B cell (primary cell): Measurements from ENCODE around the gene DENND1A. TPM values are rescaled to one million over a fixed set of nuclear protein-coding genes. Genes with fewer than 3 reads are reported as not detected.

Experiments
- ATAC-seq: fragments of 200-7000 bp; cut with Tn5 transposase; one replicate; pipeline ENCODE4 v1.10.0; 2021; ENCODE audit warnings: low read depth, mild to moderate bottlenecking, moderate number of reproducible peaks, moderate library complexity
- CTCF ChIA-PET: fragments of 350-600 bp; sonication (Branson Sonifier 250); formaldehyde crosslinking; loops from one replicate; lab custom pipeline; 2021; ENCODE audit warnings: antibody characterized with exemption, inconsistent platforms; lab: Charles Lee
- POLR2A ChIA-PET: fragments of 350-600 bp; sonication (Branson Sonifier 250); formaldehyde crosslinking; loops from one replicate; lab custom pipeline; 2021; ENCODE audit warnings: antibody characterized with exemption; lab: Charles Lee
- DNase-seq: peaks from one replicate; pipeline ENCODE4 v3.0.0; 2013
- H2AFZ ChIP-seq: 2 replicates; pipeline ENCODE4 v1.6.1; 2012; ENCODE audit warnings: mild to moderate bottlenecking, low read depth, low read length; ENCODE audit not compliant: insufficient read depth, poor library complexity, severe bottlenecking
- H3K27ac ChIP-seq, 2 donors: 1 replicate in 1 of 2; 2 replicates in 1 of 2; pipeline ENCODE4 v1.5.1; 2012 to 2013; ENCODE audit warnings: low read length in 2 of 2, mild to moderate bottlenecking in 2 of 2, moderate library complexity in 1 of 2
- H3K27me3 ChIP-seq, 4 experiments: fragments of 200-600 bp in 1 of 4; sonication (generic) in 1 of 4; replicated peaks in 1 of 4; 1 replicate in 2 of 4; 2 replicates in 2 of 4; pipeline versions ENCODE4 v1.6.1 to v1.7.0; 2013 to 2016; ENCODE audit warnings: low read length in 3 of 4, mild to moderate bottlenecking in 2 of 4, mixed read lengths in 1 of 4, moderate library complexity in 1 of 4; ENCODE audit not compliant: insufficient read depth in 4 of 4, control insufficient read depth in 3 of 4; ENCODE audit errors: control extremely low read depth in 1 of 4
- H3K36me3 ChIP-seq, 2 experiments: replicated peaks in 1 of 2; 1 replicate in 1 of 2; 2 replicates in 1 of 2; pipeline versions ENCODE4 v1.6.1 to v1.7.1; 2013; ENCODE audit warnings: low read length in 1 of 2; ENCODE audit not compliant: insufficient read depth in 2 of 2, control insufficient read depth in 1 of 2; ENCODE audit errors: control extremely low read depth in 1 of 2, extremely low read depth in 1 of 2
- H3K4me1 ChIP-seq, 2 donors: fragments of 200-600 bp in 1 of 2; sonication (generic) in 1 of 2; 1 replicate in 1 of 2; 2 replicates in 1 of 2; pipeline versions ENCODE4 v1.5.1 to v1.6.1; 2013 to 2017; ENCODE audit warnings: low read length in 2 of 2; ENCODE audit not compliant: control insufficient read depth in 2 of 2, insufficient read depth in 2 of 2
- H3K4me2 ChIP-seq: replicated peaks from 2 replicates; pipeline ENCODE3; 2012; ENCODE audit warnings: mild to moderate bottlenecking, low read depth, low read length; ENCODE audit not compliant: poor library complexity, severe bottlenecking
- H3K4me3 ChIP-seq, 5 experiments: fragments of 200-600 bp in 1 of 5; sonication (generic) in 1 of 5; 1 replicate in 3 of 5; 2 replicates in 2 of 5; pipeline versions ENCODE4 v1.5.1 to v1.7.0; 2011 to 2016; ENCODE audit warnings: low read length in 4 of 5, mild to moderate bottlenecking in 4 of 5, low read depth in 2 of 5, control low read depth in 1 of 5, moderate library complexity in 1 of 5; ENCODE audit not compliant: insufficient read depth in 1 of 5; ENCODE audit errors: control extremely low read depth in 1 of 5, extremely low read depth in 1 of 5
- H3K79me2 ChIP-seq: fragments of 200-600 bp; sonication (generic); one replicate; pipeline ENCODE4 v1.6.0; 2016; ENCODE audit warnings: low read length; ENCODE audit not compliant: control insufficient read depth, insufficient read depth
- H3K9ac ChIP-seq: fragments of 200-600 bp; sonication (generic); 2 replicates; pipeline ENCODE4 v1.6.1; 2017; ENCODE audit warnings: mild to moderate bottlenecking, low read length, moderate library complexity
- H3K9me3 ChIP-seq, 3 donors: one replicate each; pipeline versions ENCODE4 v1.6.1 to v1.7.1; 2013; ENCODE audit warnings: low read length in 2 of 3; ENCODE audit not compliant: control insufficient read depth in 2 of 3, insufficient read depth in 1 of 3; ENCODE audit errors: control extremely low read depth in 1 of 3
- H4K20me1 ChIP-seq: 2 replicates; pipeline ENCODE4 v1.6.0; 2012; ENCODE audit warnings: mild to moderate bottlenecking, low read length; ENCODE audit not compliant: insufficient read depth, control insufficient read depth, poor library complexity, severe bottlenecking
- H3K27ac Mint-ChIP-seq: one replicate; pipeline ENCODE4 v1.8.0; 2021; ENCODE audit warnings: mixed read lengths
- H3K27me3 Mint-ChIP-seq: one replicate; pipeline ENCODE4 v1.8.0; 2021; ENCODE audit warnings: mixed read lengths
- H3K4me1 Mint-ChIP-seq: one replicate; pipeline ENCODE4 v1.8.0; 2021; ENCODE audit warnings: mixed read lengths
- H3K4me3 Mint-ChIP-seq: one replicate; pipeline ENCODE4 v1.8.0; 2021; ENCODE audit warnings: mixed read lengths
- H3K9me3 Mint-ChIP-seq: one replicate; pipeline ENCODE4 v1.8.0; 2022; ENCODE audit warnings: mixed read lengths; ENCODE audit not compliant: insufficient read depth
- CTCF ChIP-seq: fragments of 200-600 bp; IDR thresholded peaks from one replicate; pipeline ENCODE4 v1.8.0; 2022; ENCODE audit warnings: antibody characterized with exemption, mild to moderate bottlenecking
- EZH2 ChIP-seq: IDR thresholded peaks from 2 replicates; pipeline ENCODE4 v1.6.1; 2012; ENCODE audit warnings: borderline replicate concordance, low read depth, mild to moderate bottlenecking, moderate library complexity, low read length; ENCODE audit not compliant: insufficient read depth, poor library complexity, severe bottlenecking
- WGBS: methylation state at CpG from one replicate; pipeline ENCODE4 v1.1.5; 2013; ENCODE audit warnings: missing lambda C conversion rate; ENCODE audit not compliant: insufficient coverage; 5-methylcytosine and 5-hydroxymethylcytosine counted together
- intact Hi-C: fragments of 100-400 bp; cut with micrococcal nuclease; formaldehyde crosslinking; loops from one replicate; pipeline ENCODE4 v1.10.0; 2022
- polyA plus RNA-seq: library from polyadenylated mRNA; depleted of rRNA; stranded (reverse); fragments of >200 nt; gene quantifications from 2 replicates; pipeline ENCODE4 v1.2.3, GENCODE V29; 2012
- total RNA-seq, 2 donors: library from RNA; stranded (reverse); fragments of 120-200 nt in 1 of 2; gene quantifications; 1 replicate in 1 of 2; 2 replicates in 1 of 2; pipeline versions ENCODE4 v1.2.3 to v1.2.4, GENCODE V29; 2013 to 2022

DENND1A gene
- total and polyA plus RNA-seq, 2 donors (not counting 1 experiment from before 2014, with no cell fraction given): 10.8 to 26.0 TPM

- Mint-ChIP-seq H3K27me3 (no peaks in the 10 kb centered on the region), H3K4me1 (peaks cover 93% of the 10 kb centered on the region), H3K27ac (peak overlapping the region; percentile 100), H3K9me3 (no peaks in the 10 kb centered on the region), H3K4me3 (peak overlapping the region; percentile 94)
- Histone ChIP-seq H3K4me3 (peak overlapping the region in 1 of 5 experiments; percentile 45), H3K79me2 (no peaks in the 10 kb centered on the region), H3K9ac (peak overlapping the region; percentile 44), H3K4me2 (peak overlapping the region; percentile 70), H3K36me3 (no peaks in the 10 kb centered on the region), H3K27me3 (no peaks in the 10 kb centered on the region), H3K4me1 (peaks cover 91 to 94% of the 10 kb centered on the region in 2 donors), H3K9me3 (no peaks in the 10 kb centered on the region), H4K20me1 (no peaks in the 10 kb centered on the region), H2AFZ (no peak overlapping the region), H3K27ac (peak overlapping the region; percentile 98 to 99)
- TF ChIP-seq CTCF (no peak), EZH2 (no peak)
- CTCF ChIA-PET: interaction anchor here (0.6 to 6.2 kb wide), 13 partner anchors 11 to 257 kb away, joined by 3 to 60 read pairs (median 5); partner anchors contain the start of gene STRBP
- peak; percentile 60 for ATAC-seq
- intact Hi-C loops: loop anchor here (1.0 to 5.0 kb wide), 5 partner anchors 12 to 879 kb away; no protein-coding TSS in a partner anchor
- peak; percentile 84 for DNase-seq
- 7% methylated on average over 2 of the region's 4 CpGs for WGBS
- POLR2A ChIA-PET: interaction anchor here (0.6 to 5.1 kb wide), 12 partner anchors 11 to 173 kb away, joined by 3 to 63 read pairs (median 11); partner anchors contain the start of gene STRBP
These were observed 592.0 kb downstream of the DENND1A start for GRCh38 chr9:123337971-123338370.

DNA sequence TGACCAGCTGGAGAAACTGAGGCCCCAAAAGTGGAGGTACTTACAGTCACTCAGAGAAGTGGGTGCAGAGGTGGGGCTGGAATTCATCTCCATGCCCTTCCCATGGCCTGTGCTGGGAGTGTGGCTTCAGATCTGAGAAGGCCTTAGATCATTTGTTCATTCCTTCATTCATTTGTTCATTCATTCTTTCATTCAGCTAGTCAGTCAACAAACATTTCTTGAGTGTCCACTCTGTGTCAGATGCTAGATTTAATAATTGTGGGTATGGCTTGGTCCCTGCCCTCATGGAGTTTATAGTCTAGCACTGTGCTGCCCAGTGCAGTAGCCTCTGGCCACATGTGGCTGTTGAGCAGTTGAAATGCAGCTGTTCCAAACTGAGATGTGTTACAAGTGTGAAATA lies 593.0 kb downstream of the DENND1A start:
- H3K27ac ChIP-seq: peak overlapping the region; percentile 35 to 45
- H3K9ac ChIP-seq: no peak overlapping the region
- POLR2A ChIA-PET: interaction anchor here (0.9 to 5.1 kb wide), 4 partner anchors 11 to 73 kb away, joined by 3 to 63 read pairs (median 24); partner anchors contain the start of gene STRBP
- no peak for TF ChIP-seq CTCF
- TF ChIP-seq EZH2: no peak
- H3K4me1 ChIP-seq: peaks cover 81 to 84% of the 10 kb centered on the region in 2 donors
- no peak overlapping the region for H3K4me3 ChIP-seq
- ATAC-seq (no peak), DNase-seq (no peak)
- H3K27me3 ChIP-seq: no peaks in the 10 kb centered on the region
- H2AFZ ChIP-seq: no peak overlapping the region
- H3K27ac Mint-ChIP-seq: peak overlapping the region; percentile 93
- no peaks in the 10 kb centered on the region for H3K27me3 Mint-ChIP-seq
- H4K20me1 ChIP-seq: no peaks in the 10 kb centered on the region
- peak overlapping the region; percentile 45 for H3K4me2 ChIP-seq
- intact Hi-C loops: loop anchor here (5.0 kb wide), 1 partner anchor 880 kb away; no protein-coding TSS in a partner anchor
- H3K79me2 ChIP-seq: no peaks in the 10 kb centered on the region
- CTCF ChIA-PET: interaction anchor here (1.0 to 6.2 kb wide), 6 partner anchors 11 to 256 kb away, joined by 3 to 60 read pairs (median 6); no protein-coding TSS in a partner anchor
- H3K9me3 ChIP-seq: no peaks in the 10 kb centered on the region
- peak overlapping the region; percentile 21 for H3K4me3 Mint-ChIP-seq
- no peaks in the 10 kb centered on the region for H3K36me3 ChIP-seq
- peaks cover 89% of the 10 kb centered on the region for H3K4me1 Mint-ChIP-seq
- no peaks in the 10 kb centered on the region for H3K9me3 Mint-ChIP-seq
